NCI-H1436 (cell line): Measurements from ENCODE around the gene MATK.

ENCODE experiments used
- DNase-seq: peaks from one replicate; lab custom pipeline; 2025; lab: John Stamatoyannopoulos, UW

The MATK gene, protein sequence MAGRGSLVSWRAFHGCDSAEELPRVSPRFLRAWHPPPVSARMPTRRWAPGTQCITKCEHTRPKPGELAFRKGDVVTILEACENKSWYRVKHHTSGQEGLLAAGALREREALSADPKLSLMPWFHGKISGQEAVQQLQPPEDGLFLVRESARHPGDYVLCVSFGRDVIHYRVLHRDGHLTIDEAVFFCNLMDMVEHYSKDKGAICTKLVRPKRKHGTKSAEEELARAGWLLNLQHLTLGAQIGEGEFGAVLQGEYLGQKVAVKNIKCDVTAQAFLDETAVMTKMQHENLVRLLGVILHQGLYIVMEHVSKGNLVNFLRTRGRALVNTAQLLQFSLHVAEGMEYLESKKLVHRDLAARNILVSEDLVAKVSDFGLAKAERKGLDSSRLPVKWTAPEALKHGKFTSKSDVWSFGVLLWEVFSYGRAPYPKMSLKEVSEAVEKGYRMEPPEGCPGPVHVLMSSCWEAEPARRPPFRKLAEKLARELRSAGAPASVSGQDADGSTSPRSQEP

DNA sequence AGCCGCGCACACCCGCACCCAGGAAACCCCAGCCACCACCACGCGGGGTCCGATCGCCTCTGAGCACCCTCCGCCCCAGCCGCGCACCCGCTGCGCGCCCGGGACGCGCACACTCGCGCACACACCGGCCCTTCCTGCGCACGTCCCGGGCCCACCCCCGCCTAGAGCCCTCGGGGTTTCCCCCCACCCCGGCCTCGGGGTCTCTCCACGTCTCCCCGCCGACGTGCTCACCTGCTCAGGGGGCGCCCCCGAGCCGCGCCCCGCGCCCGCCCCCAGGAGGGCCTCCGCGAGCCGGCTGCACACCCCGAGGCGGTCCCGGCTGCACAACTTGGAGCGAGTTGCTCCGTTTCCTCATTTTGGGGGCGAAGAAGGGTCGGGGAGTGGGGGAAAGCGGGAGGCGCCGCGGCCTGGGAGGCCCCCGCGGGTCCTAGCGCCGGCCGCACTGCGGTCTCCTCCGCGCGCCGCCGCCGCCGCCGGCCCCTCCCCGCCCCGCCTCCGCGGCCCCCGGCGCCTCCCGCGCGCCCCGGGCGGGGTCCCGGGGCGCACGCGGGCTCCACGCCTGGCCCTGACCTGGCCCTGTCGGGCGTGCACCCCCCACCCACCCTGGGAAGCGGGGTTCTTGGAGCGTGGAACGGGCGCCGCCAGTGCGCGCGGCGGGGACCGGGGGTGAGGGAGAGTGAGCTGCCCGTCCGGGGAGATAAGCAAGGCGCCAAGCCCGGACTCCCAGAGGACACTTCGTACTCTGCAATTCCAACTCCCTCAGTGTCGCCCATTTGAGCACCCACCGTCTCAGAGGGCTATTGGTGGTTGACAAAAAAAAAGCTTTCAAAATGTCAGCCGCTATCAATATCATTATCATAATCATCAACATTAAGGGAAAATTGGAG lies at the start of gene MATK:
Gene MATK, minus strand, starts transcription at position 444 of the 887 bp plus-strand sequence. CDS start 1,246 bp downstream, outside the sequence.
- no peak for DNase-seq

DNA sequence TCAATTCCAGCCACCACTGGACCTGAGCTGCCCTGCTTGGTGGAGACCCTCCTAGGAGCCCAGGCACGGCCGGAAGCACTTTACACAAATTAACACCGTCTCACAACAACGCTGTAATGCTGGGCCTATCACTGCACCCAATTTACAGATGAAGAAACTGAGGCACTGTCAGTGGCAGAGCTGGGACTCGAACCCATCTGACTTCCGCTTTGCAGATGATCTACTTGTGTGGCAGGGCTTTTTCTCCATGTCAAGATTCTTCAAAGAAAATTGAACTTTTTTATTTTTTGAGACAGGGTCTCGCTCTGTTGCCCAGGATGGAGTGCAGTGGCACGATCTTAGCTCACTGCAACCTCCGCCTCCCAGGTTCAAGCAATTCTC lies 48.9 kb upstream of the MATK start:
- DNase-seq: no peak

DNA sequence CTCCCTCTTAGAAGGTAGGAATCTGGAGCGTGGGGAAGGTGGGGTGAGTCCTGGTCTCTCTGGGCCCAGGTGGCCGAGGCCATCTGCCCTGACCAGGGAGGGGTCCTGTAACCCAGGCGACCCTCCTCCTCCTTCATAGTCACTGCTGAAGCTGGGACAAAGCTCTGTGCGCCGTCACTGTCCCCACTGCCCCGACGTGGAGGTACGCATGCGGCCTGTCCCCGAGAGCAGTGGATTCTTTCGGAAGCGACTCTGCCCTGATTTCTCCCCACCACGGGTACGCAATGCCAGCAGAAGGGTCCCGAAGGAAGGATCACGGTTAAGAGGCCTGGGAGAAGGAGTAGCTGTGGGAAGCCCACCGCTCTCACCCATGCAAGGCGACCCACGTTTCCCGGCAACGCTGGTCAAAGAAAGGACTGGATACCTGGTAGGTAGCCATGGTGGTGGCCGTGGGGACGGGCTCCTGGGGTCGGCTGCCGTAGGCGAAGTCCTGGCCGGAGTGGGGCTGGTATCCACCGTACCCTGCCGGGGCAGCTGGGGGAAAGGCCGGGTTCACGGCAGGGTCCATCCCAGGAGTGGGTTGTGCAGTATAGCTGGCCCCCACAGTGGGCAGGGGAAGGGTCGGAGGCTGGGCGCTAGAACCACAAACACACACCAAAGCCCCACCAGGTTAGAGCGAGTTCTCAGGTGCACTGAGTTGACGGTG lies 48.3 kb upstream of the MATK start:
- no peak for DNase-seq

DNA sequence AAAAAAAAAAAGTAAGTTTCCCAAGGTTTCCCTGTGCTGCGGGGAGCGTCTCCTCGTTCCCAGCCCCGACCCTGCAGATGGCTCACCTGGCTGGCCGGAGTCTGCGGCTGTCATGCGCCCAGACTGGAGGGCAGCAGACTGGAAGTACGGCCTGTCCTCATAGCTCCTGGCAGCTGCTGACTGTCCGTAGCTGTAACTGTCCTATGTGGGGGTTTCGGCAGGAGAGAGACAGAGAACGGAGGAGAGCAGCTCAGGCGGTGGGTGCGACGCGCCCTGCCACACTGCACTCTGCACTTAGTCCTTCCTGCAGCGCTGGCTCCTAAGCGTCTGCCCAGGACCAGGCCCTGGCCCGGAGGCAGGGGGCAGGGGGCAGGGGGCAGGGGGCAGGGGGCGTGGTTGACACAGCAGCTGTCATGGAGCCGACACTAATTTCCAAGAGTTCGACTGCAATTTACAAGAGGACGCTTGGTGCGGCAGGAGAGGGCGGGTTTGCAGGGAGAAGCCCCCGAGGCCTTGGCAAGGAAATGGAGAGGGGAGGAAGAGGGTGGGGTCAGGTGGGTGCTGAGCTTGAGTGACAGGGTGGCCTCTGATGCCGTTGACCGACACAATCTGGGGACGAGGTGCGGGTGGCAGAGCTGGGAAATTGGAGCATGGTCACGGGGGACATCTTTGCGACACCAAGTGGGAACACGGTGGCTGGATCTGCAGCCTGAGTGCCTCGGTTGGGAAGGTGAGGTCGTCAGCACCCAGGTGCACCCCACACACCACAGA lies 47.6 kb upstream of the MATK start:
- DNase-seq: no peak

DNA sequence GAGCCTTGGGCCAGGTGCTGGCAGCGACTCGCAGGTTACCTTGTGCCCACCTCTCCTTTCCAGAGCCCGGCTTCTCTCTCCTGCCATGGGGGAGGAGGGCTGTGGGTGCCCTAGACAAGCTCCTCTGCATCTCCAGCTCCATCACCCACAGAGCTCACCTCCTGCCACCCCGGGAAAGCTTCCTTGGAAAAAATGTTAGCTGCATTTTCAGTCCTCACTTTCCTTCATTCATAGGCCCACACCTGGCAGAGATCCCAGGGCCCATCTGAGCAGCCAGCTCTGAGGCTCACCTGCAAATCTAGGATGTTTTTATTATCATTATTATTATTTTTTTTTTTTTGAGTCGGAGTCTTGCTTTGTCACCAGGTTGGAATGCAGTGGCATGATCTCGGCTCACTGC lies 45.8 kb upstream of the MATK start:
- DNase-seq: no peak

DNA sequence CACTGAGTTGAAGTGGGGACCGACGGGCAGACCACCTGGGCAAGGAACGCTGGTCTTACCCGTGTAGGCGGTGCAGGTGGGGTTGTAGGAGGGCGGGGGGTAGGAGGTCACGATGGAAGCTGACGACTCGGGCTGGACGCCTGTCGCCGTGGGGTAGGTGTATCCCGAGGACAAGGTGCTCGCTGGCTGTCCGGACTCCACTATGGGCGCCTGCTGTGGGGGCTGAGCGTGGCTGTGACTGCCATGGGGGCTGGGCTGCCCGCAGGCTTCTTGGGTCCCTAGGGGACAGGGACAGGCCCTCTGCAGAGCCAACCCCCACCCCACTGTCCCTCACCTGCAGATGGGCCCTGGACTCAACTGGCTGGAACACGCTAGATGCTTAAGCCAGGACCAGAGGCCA lies 45.4 kb upstream of the MATK start:
- DNase-seq: no peak

DNA sequence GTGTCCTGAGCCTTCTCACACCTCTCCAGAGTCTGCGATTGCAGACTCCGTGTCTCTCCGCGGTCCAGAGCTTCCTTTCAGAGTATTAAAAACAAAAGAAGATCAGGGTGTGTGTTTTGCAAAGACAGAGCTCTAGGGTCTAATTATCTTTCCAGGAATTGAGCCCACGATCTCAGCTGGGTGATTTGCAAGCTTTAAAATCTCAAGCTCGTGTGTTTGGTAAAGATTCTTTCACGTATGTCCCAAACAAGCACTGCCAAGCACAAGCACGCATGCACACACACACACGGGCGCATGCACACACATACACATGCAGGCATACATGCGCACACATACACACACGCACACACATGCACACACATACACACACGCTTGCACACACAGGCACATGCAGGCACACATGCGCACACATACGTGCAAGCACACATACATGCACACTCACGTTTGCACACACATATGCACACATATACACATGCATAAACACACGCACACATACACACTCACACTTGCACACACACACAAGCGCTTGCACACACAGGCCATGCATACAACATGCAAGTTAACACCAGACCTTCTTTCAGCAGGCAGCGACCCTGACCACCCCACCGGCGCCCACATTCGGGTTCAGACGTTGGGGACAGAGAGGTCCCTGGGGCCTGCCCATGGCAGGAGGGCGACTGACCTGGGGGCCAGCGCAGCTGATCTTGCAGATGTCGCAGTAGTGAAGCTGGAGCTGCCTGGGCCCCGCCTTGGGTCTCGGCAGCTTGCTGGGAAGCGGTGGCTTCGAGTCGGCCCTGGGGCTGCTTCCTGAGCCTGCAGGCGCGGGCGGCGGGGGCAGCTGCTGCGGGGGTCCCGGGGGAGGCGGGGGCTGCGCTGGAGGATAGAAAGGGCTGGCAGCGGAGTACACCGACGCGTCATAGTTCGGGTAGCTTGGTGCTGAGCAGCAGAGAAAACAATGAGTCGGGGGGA lies 44.7 kb upstream of the MATK start:
- peak; percentile 28 for DNase-seq

DNA sequence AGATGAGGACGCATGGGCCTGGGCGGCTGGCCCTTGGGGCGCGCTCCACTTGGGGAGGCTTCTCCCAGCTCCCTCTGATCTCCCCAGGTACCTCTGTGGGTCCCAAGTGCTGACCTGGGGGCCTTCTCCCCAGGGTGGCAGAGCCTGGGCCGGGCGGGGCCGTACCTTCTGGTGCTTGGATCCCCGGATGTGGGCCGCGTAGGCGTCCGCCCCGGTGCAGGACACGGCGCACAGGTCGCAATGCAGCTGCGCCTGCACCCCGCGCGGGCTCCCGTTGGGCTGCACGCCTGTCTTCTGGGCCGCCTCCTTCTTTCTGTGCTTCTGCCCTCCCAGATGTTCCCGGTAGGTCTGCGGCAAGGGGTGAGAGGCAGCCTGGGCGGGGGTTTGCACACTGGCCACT lies 41.1 kb upstream of the MATK start:
- no peak for DNase-seq

DNA sequence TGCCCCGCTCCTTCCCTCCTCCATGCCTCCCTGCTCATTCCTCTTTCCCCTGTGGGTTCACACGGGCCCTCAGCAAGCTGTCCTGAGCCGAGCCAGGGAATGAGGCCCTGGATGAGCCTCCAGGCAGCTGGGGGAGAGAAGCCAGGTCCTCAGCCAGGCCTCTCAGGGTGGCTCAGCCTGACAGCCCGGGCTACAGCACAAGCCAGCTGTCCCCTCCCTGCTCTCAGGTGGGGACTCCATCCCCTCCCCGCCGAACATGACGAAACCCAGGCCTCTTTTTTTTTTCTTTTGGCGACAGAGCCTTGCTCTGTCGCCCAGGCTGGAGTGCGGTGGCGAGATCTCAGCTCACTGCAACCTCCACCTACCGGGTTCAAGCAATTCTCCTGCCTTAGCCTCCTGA lies 40.0 kb upstream of the MATK start:
- no peak for DNase-seq

DNA sequence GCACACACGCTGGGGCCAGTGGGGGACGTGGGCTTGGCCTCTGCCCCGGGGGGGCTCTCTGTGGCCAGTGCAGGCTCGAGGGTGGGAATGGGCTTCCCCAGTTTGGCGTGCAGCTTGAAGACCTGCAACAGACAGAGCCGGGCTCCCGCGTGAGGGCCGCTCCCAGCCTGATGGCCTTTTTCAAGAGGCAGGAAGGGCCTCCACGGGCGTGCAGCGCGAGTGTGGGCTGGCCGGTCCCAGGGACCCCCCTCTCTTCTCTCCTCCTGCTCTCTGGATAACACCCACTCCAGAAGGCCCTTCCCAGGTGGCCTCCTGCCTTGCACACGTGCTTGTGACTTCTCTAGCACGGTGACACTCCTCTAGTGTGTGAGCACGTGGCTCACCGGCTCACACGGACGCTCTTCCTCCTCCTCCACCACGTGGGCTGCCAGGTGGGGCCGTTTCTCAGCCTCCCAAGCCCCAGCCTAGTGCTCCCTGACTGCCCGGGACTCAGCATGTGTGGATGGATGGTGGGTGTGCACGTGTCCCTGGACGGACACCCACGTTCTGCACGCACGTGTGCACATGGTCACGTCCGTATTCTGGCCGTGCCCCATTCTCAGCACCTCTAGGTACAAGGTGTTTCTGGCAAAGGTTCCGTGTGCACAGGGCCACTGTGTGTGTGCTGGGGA lies 39.2 kb upstream of the MATK start:
- no peak for DNase-seq

DNA sequence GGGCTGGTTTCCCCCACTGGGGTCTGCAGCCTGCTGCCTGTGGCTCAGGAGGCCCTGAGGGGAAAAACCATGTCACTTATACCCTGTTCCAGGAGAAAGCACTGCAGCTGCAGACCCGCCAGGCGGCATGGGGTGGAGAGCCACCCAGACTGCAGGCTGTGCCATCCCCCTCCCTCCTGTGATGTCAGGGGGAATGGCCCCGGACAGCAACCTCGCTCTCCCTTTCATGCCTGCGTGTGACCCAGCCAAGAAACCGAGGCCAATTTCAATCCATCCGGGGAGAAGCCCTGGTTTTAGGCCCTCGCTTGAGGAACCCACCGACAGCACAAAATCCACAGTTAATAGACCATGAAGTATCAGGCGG lies 37.2 kb upstream of the MATK start:
- no peak for DNase-seq

DNA sequence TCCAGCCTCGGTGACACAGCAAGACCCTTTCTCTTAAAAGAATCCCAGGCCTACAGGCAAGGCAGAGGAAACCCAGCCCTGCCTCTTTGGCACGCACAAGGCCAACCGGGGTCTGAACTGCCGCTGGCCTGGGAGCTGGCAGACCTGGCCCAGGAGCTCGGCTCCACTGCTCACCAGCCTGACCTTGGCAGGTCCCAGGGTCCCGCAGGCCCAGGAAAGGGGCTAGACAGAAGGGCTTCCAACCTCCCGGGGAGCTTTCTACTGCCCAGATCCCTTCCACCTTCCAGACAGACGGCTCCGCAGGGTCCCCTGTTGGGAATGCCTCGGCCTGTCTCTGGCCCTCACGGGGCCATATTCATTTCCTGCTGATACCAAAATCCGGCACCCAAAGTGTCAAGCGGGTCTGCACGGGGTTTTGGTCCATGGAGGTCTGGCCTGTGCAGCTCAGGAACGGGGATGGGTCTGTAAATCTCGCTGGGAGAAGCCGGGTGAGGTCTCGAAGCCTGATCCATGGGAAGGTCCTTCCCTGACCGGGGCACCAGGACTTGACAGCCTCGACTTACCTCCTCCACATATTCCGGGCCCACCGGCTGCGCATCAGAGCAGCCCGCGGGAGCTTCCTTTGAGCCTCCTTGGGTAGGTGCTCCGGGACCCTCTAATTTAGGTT lies 36.6 kb upstream of the MATK start:
- DNase-seq: no peak

DNA sequence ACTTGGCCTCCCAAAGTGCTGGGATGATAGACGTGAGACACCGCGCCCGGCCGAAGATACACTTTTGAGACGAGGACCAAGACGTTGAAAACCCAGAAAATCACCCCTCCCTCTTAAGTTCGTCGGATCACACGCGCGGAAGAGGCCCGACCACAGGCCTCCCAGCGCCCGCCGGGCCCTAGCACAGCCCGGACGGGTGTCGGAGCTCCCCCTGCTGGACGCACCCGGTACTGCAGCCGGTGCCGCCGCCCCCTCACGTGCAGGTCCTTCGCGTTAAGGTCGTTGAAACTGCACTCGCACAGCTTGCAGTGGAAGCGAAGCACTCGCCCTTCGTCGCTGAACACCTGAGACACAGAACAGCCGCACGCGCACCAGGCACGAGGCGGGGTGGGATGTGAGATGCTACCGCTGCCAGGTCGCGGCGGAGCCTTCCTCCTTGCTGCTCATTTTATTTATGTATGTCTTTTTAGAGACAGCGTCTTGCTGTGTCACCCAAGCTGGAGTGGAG lies 35.7 kb upstream of the MATK start:
- peak; percentile 19 for DNase-seq

DNA sequence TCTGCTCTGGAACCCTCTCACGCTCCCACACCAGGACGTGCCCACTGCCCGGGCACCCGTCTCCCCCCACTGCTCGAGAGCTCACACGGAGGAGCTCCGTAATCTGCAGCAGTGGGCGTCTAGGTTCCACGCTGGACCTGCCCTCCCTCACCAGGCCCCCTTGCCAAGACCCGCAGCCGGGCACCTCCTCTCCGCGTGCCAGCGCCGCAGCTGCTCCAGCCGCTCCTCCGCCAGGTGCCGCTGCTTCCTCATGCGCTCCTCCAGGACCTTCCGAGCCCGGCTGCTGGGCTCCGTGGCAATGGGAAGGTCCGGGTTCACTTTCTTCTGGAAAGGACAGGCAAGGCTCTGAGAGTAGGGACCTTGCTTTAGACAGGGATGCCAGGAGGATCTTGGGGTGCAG lies 35.0 kb upstream of the MATK start:
- no peak for DNase-seq

DNA sequence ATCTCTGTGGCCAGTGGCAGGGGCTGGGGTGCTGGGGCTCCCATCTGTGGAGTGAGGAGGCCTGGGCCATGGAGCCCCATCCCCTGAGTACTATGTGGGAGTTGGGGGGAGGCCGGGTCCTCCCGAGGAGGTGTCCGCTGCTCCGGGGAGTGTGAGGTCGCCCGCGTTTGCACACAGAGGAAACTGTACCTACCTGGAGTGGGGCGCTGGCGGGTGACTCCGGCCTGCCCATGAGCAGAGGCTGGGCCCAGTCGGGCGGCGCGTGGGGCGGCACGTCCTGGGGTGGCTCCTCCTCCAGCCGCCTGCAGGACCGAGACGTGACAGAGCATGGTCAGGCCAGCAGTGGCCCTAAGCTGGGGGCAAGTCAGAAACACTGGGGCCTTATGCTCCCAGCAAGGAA lies 33.8 kb upstream of the MATK start:
- DNase-seq: no peak

DNA sequence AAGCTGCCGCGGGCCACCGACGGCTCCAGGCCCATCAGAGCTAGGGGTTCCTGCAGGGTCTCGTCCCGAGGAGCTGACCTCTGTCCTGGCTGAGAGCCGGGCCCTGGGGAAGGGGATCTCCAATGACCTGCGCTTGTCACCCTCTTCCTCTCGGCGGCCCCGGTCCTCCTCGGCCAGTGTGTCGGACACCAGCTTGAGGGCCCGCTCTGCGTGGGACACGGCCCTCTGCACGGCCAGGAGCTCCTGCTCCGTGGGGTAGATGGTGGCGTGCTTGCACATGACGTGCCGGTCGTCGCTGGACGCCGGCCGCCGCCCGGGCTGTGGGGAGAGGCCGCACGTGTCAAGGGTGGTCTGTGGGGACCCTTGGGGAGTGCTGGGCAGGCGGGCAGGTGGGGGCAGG lies 32.7 kb upstream of the MATK start:
- DNase-seq: no peak

DNA sequence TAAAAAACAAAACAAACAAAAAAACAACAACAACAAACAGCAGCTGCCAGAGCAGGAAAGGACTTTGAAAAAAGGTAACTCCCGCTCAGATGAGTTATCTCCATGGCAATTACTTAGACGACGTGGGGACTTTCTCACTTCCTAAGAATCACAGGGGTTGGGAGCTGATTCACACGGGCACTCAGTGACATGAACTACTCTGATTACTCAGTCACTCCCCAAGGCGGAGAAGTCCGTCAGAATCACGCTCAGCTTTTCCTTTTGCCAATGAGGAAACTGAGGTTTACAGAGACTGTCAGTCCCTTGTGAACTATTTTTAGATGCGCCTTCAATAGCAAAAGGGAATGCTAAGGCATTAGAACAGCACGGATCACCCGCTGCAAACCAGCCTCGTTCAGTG lies 32.3 kb upstream of the MATK start:
- no peak for DNase-seq

DNA sequence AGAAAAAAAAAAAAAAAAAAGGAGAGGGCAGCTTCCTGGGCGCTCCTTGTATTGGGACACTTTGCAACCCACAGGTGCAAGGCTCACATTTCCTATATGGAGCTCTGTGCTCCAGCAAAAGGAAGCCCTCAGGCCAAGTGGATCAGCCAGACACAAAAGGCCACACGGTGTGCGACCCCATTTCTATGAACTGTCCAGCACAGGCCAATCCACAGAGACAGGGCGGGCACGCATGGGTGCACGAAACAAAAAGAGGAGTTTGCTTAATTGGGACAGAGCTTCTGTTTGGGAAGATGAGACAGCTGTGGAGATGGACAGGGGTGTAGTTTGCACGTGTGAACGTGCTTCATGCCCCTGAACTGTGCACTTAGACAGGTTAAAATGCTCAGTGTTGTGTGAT lies 31.6 kb upstream of the MATK start:
- DNase-seq: no peak

DNA sequence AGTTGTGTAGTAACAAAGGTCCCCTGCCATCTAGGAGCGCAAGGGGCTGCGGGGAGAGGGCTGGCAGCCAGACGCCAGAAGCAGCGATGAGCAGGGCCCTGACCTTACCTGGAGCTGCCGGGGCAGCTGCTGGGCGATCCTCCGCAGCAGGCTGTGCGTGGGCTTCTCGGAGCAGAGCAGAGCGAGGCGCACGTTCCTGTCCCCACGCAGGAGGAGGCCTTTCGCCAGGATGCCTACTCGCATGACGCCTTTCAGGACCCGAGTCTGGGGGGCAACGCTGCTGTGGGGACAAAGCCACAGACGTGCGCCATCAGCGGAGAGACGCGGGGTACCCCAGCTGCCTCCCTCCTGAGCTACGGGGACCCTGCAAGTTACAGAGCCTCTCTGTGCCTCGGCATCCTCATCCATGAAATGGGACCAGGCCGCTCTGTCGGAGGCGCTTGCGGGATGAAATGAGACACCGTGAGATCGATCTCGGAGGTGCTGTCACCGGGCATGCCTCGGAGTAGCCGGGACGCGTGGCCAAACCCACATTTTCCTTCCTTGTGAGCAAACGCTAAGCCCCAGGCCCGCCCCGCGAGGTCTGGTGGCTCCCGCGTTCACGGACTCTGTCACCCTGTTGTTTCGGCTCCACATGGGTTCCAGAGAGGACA lies 30.5 kb upstream of the MATK start:
- DNase-seq: no peak
